SK-N-SH (cell line): ENCODE results near the gene SHISA8. TPM values are rescaled to one million over a fixed set of nuclear protein-coding genes. Genes with fewer than 3 reads are reported as not detected.

Experiments used
- CTCF ChIA-PET: fragments of 300-600, 350-600 bp; formaldehyde crosslinking; extraction: SDS; loops from one replicate; lab custom pipeline; 2021; lab: Yijun Ruan, JAX
- POLR2A ChIA-PET: fragments of 350-600 bp; sonication (Branson Sonifier 250); formaldehyde crosslinking; extraction: SDS; loops from one replicate; lab custom pipeline; 2020; ENCODE audit warnings: antibody characterized with exemption, inconsistent platforms; lab: Yijun Ruan, JAX
- DNase-seq: peaks from one replicate; pipeline ENCODE4 v3.0.0; 2012
- H2AFZ ChIP-seq: fragments of 200-600 bp; sonication (generic); 2 replicates; pipeline ENCODE4 v1.8.1; 2016; ENCODE audit warnings: antibody characterized with exemption, mild to moderate bottlenecking, low read depth
- H3F3A ChIP-seq: fragments of 200-600 bp; sonication (generic); replicated peaks from 2 replicates; pipeline ENCODE3; 2016; ENCODE audit warnings: antibody characterized with exemption, mild to moderate bottlenecking; ENCODE audit not compliant: insufficient read depth
- H3K27ac ChIP-seq, 2 experiments: fragments of 200-500 bp in 1 of 2; fragments of 200-600 bp in 1 of 2; sonication (Bioruptor generic) in 1 of 2; sonication (generic), shearing (Covaris generic) in 1 of 2; 2 replicates each; pipeline versions ENCODE4 v1.5.1 to v1.6.1; 2014 to 2016; ENCODE audit warnings: low read depth in 2 of 2, inconsistent platforms in 1 of 2, low read length in 1 of 2, mild to moderate bottlenecking in 1 of 2, mixed read lengths in 1 of 2
- H3K27me3 ChIP-seq: fragments of 200-600 bp; sonication (generic), shearing (Covaris generic); 2 replicates; pipeline ENCODE4 v1.6.1; 2016; ENCODE audit warnings: mixed run types; ENCODE audit not compliant: insufficient read depth
- H3K36me3 ChIP-seq, 2 experiments: fragments of 200-500 bp in 1 of 2; fragments of 200-600 bp in 1 of 2; sonication (Bioruptor generic) in 1 of 2; sonication (generic) in 1 of 2; replicated peaks in 1 of 2; 2 replicates each; pipeline versions ENCODE3 to v1.5.1; 2014 to 2016; ENCODE audit warnings: low read length in 1 of 2, mild to moderate bottlenecking in 1 of 2; ENCODE audit not compliant: insufficient read depth in 2 of 2, control insufficient read depth in 1 of 2
- H3K4me1 ChIP-seq, 2 experiments: fragments of 200-500 bp in 1 of 2; fragments of 200-600 bp in 1 of 2; sonication (Bioruptor generic) in 1 of 2; sonication (generic), shearing (Covaris generic) in 1 of 2; 2 replicates each; pipeline versions ENCODE4 v1.5.1 to v1.6.1; 2014 to 2016; ENCODE audit warnings: low read depth in 1 of 2, low read length in 1 of 2, mixed run types in 1 of 2; ENCODE audit not compliant: insufficient read depth in 2 of 2, control insufficient read depth in 1 of 2
- H3K4me2 ChIP-seq: fragments of 200-600 bp; sonication (generic), shearing (Covaris generic); 2 replicates; pipeline ENCODE4 v1.6.1; 2017; ENCODE audit warnings: mixed run types
- H3K4me3 ChIP-seq, 2 experiments: fragments of 200-500 bp in 1 of 2; fragments of 200-600 bp in 1 of 2; sonication (Bioruptor generic) in 1 of 2; sonication (generic), shearing (Covaris generic) in 1 of 2; 2 replicates each; pipeline versions ENCODE4 v1.5.1 to v1.8.1; 2014 to 2016; ENCODE audit warnings: low read depth in 2 of 2, inconsistent platforms in 1 of 2, low read length in 1 of 2, mild to moderate bottlenecking in 1 of 2, mixed read lengths in 1 of 2, moderate library complexity in 1 of 2
- H3K79me2 ChIP-seq: fragments of 200-600 bp; sonication (generic); 2 replicates; pipeline ENCODE4 v1.8.1; 2017; ENCODE audit warnings: mild to moderate bottlenecking; ENCODE audit not compliant: insufficient read depth
- H3K9ac ChIP-seq: fragments of 200-600 bp; sonication (generic); 2 replicates; pipeline ENCODE4 v1.6.1; 2017; ENCODE audit warnings: mixed run types
- H3K9me2 ChIP-seq: fragments of 200-600 bp; sonication (generic); 2 replicates; pipeline ENCODE4 v1.6.1; 2017; ENCODE audit warnings: mixed run types
- H3K9me3 ChIP-seq: fragments of 200-600 bp; sonication (generic); 2 replicates; pipeline ENCODE4 v1.6.1; 2017; ENCODE audit warnings: mixed run types, mild to moderate bottlenecking, moderate library complexity
- H4K20me1 ChIP-seq: fragments of 200-600 bp; sonication (generic); 2 replicates; pipeline ENCODE4 v1.6.1; 2017; ENCODE audit warnings: mild to moderate bottlenecking, mixed run types; ENCODE audit not compliant: insufficient read depth
- CHD2 ChIP-seq: fragments of 150-350 bp; IDR thresholded peaks from 2 replicates; pipeline ENCODE4 v1.6.1; 2018; ENCODE audit warnings: low read length; ENCODE audit not compliant: partially characterized antibody
- EP300 ChIP-seq, 2 experiments: IDR thresholded peaks; 2 replicates each; pipeline versions ENCODE4 v1.4.0 to v1.6.1; 2012; ENCODE audit warnings: borderline replicate concordance in 1 of 2, low read depth in 1 of 2, low read length in 1 of 2
- FOXJ3 ChIP-seq: sonication (generic); formaldehyde crosslinking; IDR thresholded peaks from 2 replicates; pipeline ENCODE4 v1.5.1; 2020; ENCODE audit warnings: mild to moderate bottlenecking, missing genetic modification reagents
- FOXM1 ChIP-seq: IDR thresholded peaks from 2 replicates; pipeline ENCODE4 v1.4.0; 2012; ENCODE audit warnings: low read depth, mild to moderate bottlenecking
- GABPA ChIP-seq: IDR thresholded peaks from 2 replicates; pipeline ENCODE4 v1.4.0; 2012; ENCODE audit warnings: low read depth, mild to moderate bottlenecking
- IRF3 ChIP-seq: fragments of 150-350 bp; IDR thresholded peaks from 2 replicates; pipeline ENCODE4 v1.6.1; 2016; ENCODE audit warnings: mild to moderate bottlenecking, low read depth, low read length
- MAX ChIP-seq: IDR thresholded peaks from 2 replicates; pipeline ENCODE4 v1.4.0; 2012; ENCODE audit warnings: low read depth
- MEF2A ChIP-seq: IDR thresholded peaks from 2 replicates; pipeline ENCODE4 v1.4.0; 2012; ENCODE audit warnings: low read depth, borderline replicate concordance
- MXI1 ChIP-seq: IDR thresholded peaks from 2 replicates; pipeline ENCODE4 v1.6.1; 2012; ENCODE audit warnings: mild to moderate bottlenecking, low read depth, low read length, improper control_type of control experiment
- NRF1 ChIP-seq: IDR thresholded peaks from 2 replicates; pipeline ENCODE4 v1.6.1; 2012; ENCODE audit warnings: low read depth, mild to moderate bottlenecking, low read length
- PBX3 ChIP-seq: IDR thresholded peaks from 2 replicates; pipeline ENCODE4; 2012
- RCOR1 ChIP-seq: fragments of 150-350 bp; IDR thresholded peaks from 2 replicates; pipeline ENCODE4 v1.6.1; 2017; ENCODE audit warnings: antibody characterized with exemption, low read length
- RFX5 ChIP-seq: IDR thresholded peaks from 2 replicates; pipeline ENCODE4 v1.6.1; 2012; ENCODE audit warnings: mild to moderate bottlenecking, improper control_type of control experiment, low read length
- RXRA ChIP-seq: IDR thresholded peaks from 2 replicates; pipeline ENCODE4 v1.4.0; 2012; ENCODE audit warnings: low read depth, mild to moderate bottlenecking, borderline replicate concordance
- TAF1 ChIP-seq: IDR thresholded peaks from 2 replicates; pipeline ENCODE4 v1.6.1; 2012; ENCODE audit warnings: low read depth, mild to moderate bottlenecking, low read length, moderate library complexity, borderline replicate concordance
- TCF12 ChIP-seq: IDR thresholded peaks from 2 replicates; pipeline ENCODE4 v1.4.0; 2012
- TEAD4 ChIP-seq: IDR thresholded peaks from 2 replicates; pipeline ENCODE4 v1.4.0; 2012; ENCODE audit warnings: mild to moderate bottlenecking, borderline replicate concordance; ENCODE audit not compliant: insufficient read depth
- YY1 ChIP-seq: IDR thresholded peaks from 2 replicates; pipeline ENCODE4 v1.4.0; 2012; ENCODE audit warnings: low read depth, mild to moderate bottlenecking
- WGBS: methylation state at CpG from one replicate; pipeline ENCODE4 v1.1.6; 2017; ENCODE audit warnings: low lambda C conversion rate; 5-methylcytosine and 5-hydroxymethylcytosine counted together
- polyA plus RNA-seq, 3 experiments: library from polyadenylated mRNA; depleted of rRNA; stranded (reverse); fragments of >200 nt; gene quantifications; 2 replicates each; pipeline ENCODE4 v1.2.3, GENCODE V29; 2012

The SHISA8 gene
- polyA plus RNA-seq, 1 of the 3 experiments (the other 2 are of a cell fraction) = not detected

DNA sequence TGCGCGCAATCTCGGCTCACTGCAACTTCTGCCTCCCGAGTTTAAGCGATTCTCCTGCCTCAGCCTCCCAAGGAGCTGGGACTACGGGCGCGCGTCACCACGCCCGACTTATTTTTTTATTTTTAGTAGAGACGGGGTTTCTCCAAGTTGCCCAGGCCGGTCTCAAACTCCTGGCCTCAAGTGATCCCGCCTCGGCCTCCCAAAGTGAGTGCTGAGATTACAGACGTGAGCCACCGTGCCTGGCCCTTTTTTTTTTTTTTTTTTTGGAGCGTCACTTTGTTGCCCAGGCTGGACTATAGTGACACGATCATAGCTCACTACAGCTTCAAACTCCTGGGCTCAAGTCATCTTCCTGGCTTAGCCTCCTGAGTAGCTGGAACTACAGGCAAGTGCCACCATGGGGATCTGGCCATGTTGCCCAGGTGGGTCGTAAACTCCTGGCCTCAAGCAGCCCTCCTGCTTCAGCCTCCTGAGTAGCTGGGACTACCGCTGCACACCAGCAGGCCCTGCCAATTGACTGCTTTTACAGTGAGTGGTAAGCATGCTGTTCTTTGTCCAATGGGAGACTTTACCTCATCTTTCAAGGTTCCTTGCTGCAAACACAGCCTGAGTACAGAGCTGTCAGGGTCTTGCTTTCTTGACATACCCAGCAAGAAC, 32.7 kb upstream of the SHISA8 start:
- peak overlapping the region; percentile 90; the same call in 1 of the 2 replicates for H3K4me2 ChIP-seq
- no peak for DNase-seq
- H3F3A ChIP-seq = no peaks in the 10 kb centered on the region
- no peaks in the 10 kb centered on the region for H3K9me2 ChIP-seq
- TF ChIP-seq FOXM1 = no peak
- no peak for TF ChIP-seq TEAD4
- TF ChIP-seq EP300 (IDR thresholded peaks at IDR 0.05; ENCODE audit: borderline replicate concordance in 1 of 2, low read depth in 1 of 2, low read length in 1 of 2) = no peak
- TF ChIP-seq RCOR1 = no peak
- TF ChIP-seq RXRA = no peak
- no peak for TF ChIP-seq MXI1
- no peak for TF ChIP-seq TAF1
- TF ChIP-seq FOXJ3 = no peak
- TF ChIP-seq NRF1 = no peak
- TF ChIP-seq MEF2A = no peak
- TF ChIP-seq TCF12 = no peak
- no peak for TF ChIP-seq GABPA
- no peak for TF ChIP-seq RFX5
- no peak for TF ChIP-seq PBX3
- TF ChIP-seq IRF3 = no peak
- TF ChIP-seq CHD2 = no peak
- TF ChIP-seq MAX = no peak
- TF ChIP-seq YY1 = no peak
- no peaks in the 10 kb centered on the region for H4K20me1 ChIP-seq
- H3K27me3 ChIP-seq = no peaks in the 10 kb centered on the region
- H2AFZ ChIP-seq = peak overlapping the region; percentile 85; the same call in 1 of the 2 replicates
- no peaks in the 10 kb centered on the region for H3K9me3 ChIP-seq
- H3K27ac ChIP-seq = no peak overlapping the region
- H3K4me1 ChIP-seq = peaks cover 0 to 22% of the 10 kb centered on the region in 2 experiments; a peak in 1 of 4 replicates
- H3K36me3 ChIP-seq = no peaks in the 10 kb centered on the region
- WGBS = 77% methylated on average over 17 of the region's 21 CpGs
- ChIA-PET POLR2A (no interaction called here), CTCF (interaction anchor here (1.5 to 2.1 kb wide), 2 partner anchors 143 to 250 kb away, joined by 3 to 17 read pairs; partner anchors contain the start of genes MEI1 and NDUFA6)
- peaks cover 6% of the 10 kb centered on the region; the same call in 1 of the 2 replicates for H3K79me2 ChIP-seq
- peak overlapping the region; percentile 69; the same call in 1 of the 2 replicates for H3K9ac ChIP-seq
- H3K4me3 ChIP-seq = peak overlapping the region in 1 of 2 experiments; percentile 63; a peak in 1 of 4 replicates
